HG03558 (cell line): ENCODE data around the gene SUGCT.

Experiments used
- ATAC-seq: cut with Tn5 transposase; IDR thresholded peaks from one replicate; pipeline ENCODE4 v1.9.1; 2021; ENCODE audit warnings: moderate number of reproducible peaks; ENCODE audit not compliant: unreplicated experiment; ENCODE audit errors: extremely low read depth

Gene SUGCT

DNA sequence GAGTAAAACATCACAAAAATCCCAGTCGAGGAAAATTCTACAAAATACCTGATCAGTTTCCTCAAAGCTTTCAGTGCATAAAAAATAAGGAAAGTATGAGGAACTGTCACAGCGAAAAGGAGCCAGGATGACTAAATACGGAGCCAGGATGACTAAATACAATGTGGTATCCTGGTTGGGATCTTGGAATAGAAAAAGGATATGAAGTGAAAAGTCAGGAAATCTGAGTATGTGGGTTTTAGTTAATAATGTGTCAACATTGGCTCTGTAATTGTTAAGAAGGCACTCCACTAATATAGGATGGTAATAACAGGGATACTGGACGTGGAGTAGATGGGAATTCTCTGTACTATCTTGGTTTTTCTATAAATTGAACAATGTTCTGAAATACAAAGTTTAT, 175.5 kb downstream of the SUGCT start:
- ATAC-seq = no peak

DNA sequence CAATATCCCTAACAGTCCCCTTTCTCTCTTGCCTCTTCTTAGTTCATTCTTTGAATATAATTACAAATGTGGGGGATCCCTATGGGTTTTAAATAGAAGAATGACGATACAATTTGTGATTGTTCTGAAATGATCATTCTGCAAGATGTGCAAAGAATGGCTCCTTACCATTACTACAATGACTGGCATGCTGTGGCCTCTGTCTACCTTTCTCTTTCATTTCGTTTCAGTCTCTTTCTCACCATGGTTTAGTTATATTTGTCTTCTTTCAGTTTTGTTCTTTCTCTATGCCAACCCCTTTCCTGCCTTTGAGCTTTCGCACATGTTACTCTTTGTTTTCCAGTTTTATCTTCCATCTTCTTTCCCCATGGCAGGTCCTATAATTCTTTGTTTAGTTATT, 176.5 kb downstream of the SUGCT start:
- peak; percentile 99 for ATAC-seq

DNA sequence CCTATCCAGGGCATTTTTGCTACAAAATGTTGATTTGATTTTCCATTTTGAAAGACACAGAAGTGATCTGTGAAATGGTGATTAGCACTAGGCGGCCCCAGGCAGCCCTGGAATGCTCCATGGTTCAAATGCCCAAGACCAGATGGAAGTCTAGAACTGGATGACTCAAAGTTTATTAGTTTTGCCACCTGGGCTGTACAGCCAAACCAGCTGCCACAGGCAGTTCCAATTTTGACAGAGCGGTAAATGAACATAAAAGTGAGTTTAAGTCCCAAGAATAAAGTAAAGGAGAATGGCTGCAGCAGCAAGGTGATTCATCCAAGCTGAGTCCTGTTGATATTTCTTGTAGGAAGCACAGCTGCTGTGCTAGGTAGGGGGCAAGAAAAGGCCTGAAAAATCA, 180.5 kb downstream of the SUGCT start:
- no peak for ATAC-seq

DNA sequence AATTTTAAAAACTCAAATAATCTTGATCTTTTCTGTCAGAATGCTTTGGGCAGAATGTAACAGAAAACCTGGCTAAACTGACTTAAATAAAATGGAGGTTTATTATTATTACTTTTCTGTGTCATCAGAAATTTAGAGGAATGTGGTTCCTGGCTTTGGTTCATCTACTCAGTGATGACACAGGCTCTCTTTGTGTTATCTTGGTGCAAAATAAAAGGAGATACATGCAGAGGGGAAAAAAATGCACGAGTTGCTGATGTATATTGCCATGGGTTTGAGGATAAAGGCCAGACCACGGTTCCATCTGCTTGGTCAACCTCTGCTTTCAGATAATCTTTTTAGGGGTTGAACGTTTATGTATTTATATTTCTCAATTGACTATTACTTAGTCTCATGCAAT, 181.4 kb downstream of the SUGCT start:
- ATAC-seq = no peak

DNA sequence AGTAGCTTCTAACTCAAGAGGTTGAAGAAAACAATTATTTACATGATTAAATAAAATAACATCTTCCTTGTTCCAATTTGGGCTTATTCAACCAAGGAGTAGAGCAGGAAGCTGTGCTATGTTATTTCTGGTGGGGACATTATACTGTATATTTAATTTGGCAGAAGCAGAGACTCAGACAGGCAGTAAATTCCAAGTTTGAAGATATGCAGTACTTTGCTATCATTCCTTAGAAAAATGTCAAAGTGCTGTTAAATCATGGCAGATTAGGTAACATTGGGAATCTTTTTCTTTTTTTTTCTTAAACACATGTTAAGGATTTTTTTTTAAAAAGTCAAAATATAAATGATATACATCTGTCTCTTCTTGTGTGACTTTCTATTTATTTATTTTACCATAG, 190.1 kb downstream of the SUGCT start:
- ATAC-seq = no peak

DNA sequence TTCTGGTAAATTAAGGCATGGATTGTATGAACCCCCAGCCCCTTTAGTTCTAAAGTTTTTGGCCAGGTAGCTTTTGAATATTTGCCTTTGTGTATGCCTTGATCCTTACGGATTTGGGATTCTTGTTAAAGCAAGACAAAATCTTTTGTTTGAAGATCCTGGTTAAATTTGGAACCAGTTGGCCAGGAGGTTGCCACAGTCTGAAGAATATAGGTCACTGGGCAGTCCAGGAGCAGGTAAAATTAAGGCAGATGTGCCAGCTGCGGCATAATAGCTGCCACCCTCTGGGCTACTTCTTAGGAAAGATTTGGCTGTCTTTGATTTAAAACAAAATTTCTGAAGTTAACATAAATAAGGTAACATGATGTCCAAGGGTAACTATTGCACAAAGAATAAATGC, 192.3 kb downstream of the SUGCT start:
- no peak for ATAC-seq

DNA sequence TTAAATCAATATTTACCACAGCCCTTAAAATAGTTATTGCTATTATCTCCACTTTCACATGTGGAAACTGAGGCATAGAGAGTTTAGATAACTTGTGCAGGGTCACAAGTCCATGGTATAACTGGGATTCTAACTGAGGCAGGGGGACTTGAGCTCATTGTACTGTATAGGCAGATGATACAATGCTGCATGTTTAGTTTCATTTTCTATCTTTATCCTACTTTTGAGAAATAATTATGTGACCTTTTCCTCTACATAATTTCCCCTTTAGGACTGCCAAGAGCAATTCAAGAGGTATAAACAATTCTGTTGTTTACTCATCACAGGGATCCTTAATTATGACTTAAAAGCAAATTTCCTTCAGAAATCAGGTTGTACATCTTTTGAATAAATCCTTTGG, 193.1 kb downstream of the SUGCT start:
- ATAC-seq = no peak

DNA sequence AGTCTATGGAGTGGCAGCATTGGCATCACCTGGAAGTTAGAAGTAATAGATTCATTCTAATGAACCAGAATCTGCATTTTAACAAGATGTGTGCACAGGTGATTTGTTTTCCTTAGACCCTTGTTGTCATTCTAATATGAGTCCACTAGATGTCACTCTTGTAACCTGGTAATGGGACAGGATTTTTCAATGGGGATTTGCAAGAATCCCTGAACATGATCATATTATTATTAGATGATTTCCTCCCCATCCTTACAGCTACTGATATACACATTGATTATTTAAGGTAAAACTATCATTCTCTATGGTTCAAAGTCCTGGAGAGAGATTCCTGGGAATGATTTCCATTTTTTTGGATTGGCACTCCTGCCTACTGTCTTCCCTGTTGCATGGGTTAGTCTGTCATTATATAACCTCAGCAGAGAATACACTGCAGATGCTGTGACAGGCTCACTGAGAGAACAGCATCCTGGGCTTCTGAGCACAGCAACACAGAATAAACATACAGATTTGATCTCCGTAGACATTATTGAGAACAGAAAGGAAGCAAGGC, 194.9 kb downstream of the SUGCT start:
- ATAC-seq = no peak

DNA sequence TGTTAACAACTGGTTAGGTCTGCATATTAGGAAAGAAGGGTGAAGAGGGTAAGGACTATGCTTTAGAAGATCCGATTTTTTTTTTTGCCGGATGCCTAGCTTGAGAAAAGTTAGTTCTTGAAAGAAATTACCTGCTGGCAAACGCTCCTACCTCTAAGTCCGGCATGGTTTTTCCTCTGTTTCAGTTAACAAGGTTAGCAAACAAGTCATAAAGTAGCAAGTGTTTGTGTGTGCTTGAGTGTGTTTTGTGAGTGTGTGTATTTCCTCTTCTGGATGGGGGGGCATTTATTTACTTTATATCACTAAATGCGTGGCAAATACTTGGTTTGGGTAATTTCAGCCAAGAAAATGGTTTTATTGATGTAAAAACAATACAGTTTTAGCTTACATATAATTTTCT, 195.6 kb downstream of the SUGCT start:
- no peak for ATAC-seq

DNA sequence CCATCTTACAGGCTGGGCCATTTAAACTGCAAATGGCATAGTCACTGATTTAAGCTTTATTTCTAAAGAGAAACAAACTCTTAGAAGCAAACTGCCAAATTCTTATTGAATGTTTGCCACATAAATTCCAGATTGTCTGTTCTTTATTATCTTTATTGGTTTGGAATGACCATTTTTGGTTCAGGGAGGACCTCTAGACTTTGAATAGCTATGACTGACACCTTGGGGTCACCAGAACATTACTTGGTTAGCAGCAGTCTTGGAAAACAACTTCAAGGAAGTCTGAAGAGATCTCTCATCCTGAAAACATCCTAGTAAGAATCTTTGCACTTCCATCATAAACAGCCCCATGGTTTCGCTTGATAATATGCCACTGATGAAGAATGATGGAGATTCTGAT, 197.1 kb downstream of the SUGCT start:
- ATAC-seq = no peak

DNA sequence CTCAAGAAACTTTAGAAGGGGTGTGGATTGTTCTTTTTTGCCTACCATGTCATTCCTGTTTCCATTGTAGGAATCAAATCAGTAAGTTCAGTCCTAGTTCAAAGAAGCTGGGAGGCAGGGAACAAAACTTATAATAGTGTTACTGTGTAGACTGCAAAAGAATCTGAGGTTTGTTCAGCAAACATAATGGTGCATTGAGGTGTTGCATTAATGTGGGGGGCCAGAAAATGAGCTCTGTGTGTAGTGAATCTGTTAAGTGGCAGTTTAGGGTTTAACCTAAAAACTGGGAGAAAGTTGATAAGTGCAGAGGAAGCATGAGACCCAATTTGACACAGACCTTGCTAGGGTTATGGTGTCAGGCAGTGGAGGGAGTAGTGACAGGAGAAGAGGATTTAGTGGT, 197.7 kb downstream of the SUGCT start:
- no peak for ATAC-seq

DNA sequence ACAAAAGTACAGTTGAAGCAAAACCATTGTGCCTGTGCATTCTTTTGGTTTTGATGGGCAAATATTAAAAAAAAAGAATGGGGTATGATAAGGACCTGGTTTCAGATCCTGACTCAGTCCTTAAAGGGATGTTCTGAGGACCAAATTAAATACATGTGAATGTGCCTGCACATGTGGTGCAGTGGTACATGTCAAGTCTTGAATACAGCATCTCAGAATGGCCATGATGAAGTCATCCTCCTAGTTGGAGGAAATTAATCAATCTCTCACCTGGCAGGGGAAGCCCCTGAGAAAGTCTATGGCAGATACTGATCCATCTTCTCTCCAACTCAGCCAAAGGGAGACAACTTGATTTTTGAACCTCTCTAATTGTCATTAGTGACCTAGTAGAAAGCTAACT, 207.0 kb downstream of the SUGCT start:
- ATAC-seq = no peak

DNA sequence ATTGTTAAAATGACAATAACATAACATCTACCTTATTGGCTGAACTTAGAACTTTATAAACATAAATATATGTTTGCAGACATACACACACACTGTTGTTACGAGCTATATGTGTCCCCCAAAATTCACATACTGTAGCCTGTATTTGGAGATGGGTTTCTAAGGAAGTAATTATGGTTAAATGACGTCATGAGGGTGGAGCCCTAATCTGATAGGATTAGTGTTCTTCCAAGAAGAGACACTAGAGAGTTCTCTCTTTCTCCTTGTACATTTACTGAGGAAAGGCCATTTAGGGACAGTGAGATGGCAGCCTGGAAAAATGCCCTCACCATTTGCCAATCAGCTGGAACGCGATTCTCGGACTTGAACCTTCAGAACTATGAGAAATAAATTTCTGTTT, 211.7 kb downstream of the SUGCT start:
- no peak for ATAC-seq

DNA sequence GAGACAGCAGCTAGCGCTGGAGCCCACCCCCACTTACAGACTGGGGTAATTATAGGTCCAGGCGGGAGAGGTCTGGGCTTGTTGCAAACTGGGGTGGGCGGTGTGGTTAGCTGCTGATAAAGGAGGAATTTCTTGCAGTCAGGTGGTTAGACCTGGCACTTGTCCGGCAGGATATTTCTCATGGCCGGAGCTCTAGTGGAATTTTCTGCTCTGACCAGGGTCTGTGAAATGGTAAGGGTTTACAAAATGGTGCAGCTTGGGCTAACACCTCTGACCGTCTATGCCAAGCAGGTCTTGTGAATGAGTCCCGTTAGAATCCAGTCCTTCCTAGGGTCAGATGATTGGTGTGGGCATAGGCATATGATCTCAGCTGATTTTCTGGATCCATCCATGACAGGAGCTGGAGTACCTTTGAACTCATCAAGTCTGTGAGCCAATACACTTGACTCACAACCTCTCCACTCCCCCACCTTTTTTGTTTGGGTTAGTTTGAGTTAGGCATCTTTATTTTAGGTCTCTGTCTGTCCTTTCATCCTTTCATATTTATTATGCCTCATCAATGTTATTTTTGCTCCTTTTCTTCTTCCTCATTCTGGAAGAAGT, 213.4 kb downstream of the SUGCT start:
- ATAC-seq = no peak

DNA sequence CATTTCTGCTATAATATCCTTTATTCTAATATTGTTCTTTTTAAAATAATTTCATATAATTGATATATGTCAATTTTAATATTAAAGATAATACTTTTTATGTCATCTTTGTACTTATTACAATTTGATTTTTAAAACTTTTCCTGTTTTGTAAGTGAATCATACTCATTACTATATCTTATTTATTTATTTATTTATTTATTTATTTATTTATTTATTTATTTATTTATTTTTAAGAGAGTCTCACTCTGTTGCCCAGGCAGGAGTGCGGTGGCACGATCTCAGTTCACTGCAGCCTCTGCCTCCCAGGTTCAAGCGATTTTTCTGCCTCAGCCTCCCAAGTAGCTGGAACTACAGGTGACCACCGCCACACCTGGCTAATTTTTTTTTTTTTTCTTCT, 215.3 kb downstream of the SUGCT start:
- no peak for ATAC-seq

DNA sequence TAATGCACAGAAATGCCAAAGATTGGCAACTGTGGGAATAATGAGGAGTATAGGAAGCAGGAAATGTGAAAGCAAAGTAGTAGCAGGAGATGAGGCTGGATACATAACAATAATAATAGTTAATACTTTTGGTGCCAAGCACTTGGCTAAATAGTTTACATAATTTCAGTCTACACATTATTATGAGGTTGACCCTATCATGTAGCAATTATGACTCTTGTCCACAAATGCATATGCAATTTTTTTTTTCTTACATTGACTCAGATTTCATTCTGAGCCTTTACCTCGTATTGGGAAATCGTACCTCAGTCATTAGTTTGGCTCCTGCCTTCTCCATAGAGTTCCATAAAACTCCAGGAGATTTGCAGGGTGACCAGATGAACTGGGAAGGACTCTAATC, 219.9 kb downstream of the SUGCT start:
- no peak for ATAC-seq

DNA sequence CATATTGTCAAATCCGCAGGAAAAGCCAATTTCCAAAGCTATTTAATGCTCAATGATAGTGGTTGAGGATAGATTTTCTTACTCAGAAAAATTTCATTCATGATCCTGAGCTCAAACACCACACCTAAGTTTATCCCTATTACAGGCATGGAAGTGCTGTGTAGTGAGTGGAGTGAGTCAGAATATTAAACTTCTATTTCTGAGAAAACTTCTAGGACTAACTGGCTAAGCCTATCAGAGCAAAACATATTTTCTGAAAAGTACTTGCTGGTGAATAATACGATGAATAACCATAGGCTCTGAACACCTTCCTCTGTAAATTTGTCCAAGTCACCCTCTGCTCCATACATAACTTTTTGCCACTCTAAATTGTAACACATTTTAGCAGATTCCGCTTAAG, 221.5 kb downstream of the SUGCT start:
- ATAC-seq = no peak

DNA sequence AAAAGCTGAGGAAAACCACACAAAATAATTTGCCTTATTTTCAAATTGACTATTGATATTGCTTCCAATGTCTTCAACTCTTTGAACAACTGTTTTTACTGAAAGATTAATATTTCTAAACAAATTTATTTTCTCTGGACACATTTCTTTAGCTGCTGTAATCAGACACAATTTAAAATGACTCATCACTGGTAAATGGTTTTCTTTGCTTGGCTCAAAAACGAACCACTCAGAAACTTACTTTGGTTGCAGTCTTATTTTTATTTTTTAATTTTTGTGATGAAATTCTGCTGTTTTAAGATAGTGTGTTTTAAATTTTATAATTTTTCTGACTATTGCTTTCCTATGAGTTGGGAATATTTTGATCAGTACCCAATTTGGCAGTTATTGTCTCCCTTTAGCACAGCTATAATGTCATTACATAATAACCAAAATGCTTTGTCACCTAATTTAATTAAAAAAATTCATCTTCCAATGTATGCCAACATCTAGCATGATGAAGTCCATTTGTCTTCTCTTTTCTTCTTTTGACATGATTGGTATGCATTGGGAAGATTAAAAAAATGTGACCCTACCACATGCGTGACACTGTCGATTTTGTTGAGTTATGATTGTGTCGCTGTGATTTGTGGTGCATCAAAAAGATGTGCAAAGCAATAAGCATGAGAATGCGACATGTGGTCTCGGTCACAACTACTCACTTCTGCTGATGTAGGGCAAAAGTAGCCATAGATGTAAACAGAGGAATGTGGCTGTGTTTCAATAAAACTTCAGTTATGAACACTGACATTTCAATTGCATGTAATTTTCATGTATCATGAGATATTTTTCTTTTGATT, 222.3 kb downstream of the SUGCT start:
- ATAC-seq = no peak

DNA sequence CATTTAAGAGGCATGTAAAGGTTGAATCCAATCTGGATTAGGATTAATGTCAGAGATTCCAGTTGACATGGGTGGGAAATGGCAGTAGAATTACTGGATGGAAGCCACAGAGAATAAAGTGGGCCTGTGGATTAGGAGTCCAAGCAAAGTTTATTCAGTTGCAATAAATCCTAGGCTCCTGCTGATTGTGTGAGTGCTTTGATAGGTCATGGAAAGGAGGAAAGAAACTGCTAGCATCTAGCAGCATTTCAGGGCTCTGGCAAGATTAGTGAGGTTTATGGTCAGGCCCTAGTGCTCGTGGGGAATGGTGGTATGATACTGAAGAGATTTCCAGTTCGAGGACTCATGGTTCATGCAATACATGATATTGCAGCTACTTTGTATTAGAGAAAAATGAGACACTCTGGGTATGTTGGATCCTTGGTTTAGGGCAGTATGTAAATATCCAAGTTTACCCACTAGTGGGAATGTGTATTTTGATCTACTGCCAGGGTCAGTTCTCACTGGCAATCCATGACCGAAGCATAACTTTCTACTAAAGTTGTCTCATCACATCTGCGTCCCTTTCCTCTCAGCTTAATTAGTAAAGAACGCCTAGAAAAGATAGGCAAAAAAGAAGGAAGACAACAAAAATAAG, 235.0 kb downstream of the SUGCT start:
- no peak for ATAC-seq

DNA sequence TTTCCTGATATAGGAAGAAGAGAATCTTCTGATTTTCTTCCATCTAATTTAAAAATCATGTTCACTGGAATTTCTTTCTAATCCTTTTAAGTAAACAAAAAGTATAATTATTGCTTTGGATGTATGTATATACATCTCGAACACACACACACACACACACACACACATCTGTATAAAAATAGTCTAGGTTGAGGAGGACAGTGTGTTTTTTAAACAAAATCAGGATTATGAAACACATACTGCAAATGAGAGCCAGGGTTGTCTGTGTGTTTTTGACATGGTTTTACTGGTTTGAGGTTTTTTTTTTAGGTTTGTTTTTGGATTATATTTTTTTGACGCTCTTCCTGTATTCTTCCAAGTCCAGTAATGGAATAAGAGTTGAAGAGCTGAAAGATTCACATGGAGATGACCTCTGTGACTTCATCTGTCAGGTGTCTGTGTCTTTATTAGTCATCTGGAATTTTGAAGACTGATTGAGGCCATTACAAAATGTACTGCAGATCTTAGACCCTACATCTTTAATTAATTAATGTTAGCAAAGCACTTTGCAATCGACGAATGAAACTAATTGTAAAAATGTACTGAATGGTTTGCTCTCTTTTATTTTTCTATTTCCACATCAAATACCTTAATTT, 237.1 kb downstream of the SUGCT start:
- ATAC-seq = no peak

DNA sequence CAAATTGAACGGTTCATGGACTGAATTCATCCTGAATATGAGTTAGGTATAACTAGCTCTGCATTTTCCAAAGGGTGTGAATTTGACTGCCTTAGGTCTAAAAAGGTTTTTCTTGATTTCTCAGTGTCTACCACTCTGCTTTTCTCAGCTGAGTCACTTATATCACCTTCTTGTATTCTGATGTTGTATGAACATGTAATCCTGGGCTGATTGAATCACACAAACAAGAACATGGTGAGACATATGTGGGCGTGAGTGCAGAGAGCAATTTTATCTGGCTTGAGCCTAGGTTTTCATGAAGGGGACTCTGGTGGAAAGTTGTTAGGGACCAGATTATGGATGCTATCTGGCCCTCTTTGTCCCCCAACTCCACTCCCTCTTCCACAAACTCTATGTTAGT, 239.8 kb downstream of the SUGCT start:
- ATAC-seq = no peak
